IPS-20b (cell line): ENCODE data around the gene TMEM95.

ENCODE experiments used
- H3K27ac ChIP-seq: one replicate; pipeline ENCODE4 v1.5.1; 2013; ENCODE audit warnings: low read length
- H3K27me3 ChIP-seq: 2 replicates; pipeline ENCODE4 v1.6.1; 2013; ENCODE audit warnings: mild to moderate bottlenecking, low read length, inconsistent platforms; ENCODE audit not compliant: insufficient read depth
- H3K36me3 ChIP-seq: 2 replicates; pipeline ENCODE4 v1.6.1; 2013; ENCODE audit warnings: low read depth, mild to moderate bottlenecking, inconsistent platforms, low read length, moderate library complexity; ENCODE audit not compliant: insufficient read depth
- H3K4me1 ChIP-seq: 2 replicates; pipeline ENCODE4 v1.6.1; 2013; ENCODE audit warnings: mild to moderate bottlenecking, control low read depth, inconsistent platforms, low read length, moderate library complexity; ENCODE audit not compliant: insufficient read depth
- H3K4me3 ChIP-seq: 2 replicates; pipeline ENCODE4 v1.5.1; 2013; ENCODE audit warnings: mild to moderate bottlenecking, low read length, inconsistent platforms
- H3K9ac ChIP-seq: 2 replicates; pipeline ENCODE4 v1.6.1; 2013; ENCODE audit warnings: low read depth, mild to moderate bottlenecking, inconsistent platforms, low read length, moderate library complexity
- H3K9me3 ChIP-seq: 2 replicates; pipeline ENCODE4 v1.6.1; 2013; ENCODE audit warnings: mild to moderate bottlenecking, low read depth, low read length, inconsistent platforms; ENCODE audit not compliant: insufficient read depth

Gene TMEM95

DNA sequence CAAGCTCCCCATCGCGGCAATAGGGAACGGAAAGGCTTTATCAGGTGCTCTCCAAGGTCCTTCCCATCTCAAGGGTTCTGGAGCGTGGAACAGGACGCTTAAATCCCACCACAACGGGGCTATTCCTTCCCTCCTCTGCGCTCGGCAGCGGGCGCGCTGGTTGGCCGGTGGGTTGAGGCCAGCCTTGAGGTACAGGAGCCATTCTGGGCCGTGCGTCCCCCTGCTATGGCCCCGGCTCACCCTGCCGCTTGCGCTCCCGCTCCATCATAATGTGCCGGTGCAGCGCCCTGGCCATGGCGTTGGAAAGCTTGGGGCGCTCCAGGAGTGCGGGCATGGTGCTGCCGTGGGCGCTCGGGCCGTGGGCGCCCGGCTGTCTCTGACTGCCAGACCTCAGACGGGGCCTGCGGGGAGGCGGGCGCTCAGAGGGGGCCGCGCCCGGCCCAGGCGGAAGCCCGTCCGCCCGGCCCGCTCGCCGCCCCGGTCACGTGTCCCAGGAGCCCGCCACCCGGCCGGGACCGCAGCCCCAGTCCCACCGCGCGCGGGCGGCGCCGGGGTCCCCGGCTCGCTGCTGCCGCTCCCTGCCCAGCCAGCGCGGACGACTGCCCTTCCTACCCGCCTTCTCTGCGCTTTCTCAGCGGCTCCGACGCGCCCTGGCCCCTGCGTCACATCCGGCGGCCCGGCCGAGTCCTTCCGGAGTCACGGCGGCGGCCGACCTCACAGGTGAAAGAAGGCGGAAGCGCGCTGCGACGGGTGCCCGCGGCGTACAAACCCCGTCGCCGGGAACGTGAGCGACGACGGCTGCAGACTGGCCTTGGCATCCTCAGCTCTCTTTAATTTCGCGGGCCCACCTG lies 40.0 kb upstream of the TMEM95 start, which contains the start of gene GPS2:
TSS of gene GPS2 (minus strand) at position 642 of the 851 bp plus-strand sequence. CDS start at position 334, 308 bp downstream.
- H3K9me3 ChIP-seq, result no peaks in the 10 kb centered on the region
- peaks cover 72% of the 10 kb centered on the region for H3K36me3 ChIP-seq

DNA sequence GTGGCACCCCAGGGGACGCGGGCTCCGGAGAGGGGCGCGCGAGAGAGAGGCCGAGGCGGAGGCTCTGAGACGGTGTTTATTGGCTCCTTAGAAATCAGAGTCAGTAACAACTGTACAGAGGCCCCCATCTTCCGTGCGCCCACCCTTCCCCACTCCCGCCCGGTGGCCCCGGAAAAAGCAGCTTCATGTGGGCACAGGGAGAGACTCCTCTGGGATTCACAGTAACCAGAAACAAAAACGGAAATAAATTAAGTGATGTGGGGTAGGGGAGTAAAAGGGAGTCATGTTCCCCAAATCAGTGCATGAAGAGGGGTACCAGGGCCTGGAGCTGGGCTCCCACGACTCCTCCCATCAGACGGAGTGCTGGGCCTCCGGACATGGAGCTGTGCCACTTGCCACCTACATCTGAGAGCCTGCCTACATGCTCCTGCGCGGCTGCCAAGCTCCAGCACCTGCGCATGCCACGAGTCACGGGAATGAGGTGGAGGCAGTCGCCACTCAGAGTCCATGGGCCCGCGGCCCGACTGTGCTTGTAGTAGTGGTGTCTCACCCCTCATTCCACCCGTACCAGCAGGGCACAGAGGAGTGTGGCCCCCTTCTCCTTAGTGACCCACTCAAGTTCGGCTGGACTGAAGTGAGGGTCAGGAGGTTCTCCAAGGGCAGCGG lies 39.3 kb upstream of the TMEM95 start:
- no peaks in the 10 kb centered on the region for H3K9me3 ChIP-seq
- H3K4me3 ChIP-seq, result peak overlapping the region; percentile 87
- H3K9ac ChIP-seq, result peak overlapping the region; percentile 86
- H3K4me1 ChIP-seq, result no peaks in the 10 kb centered on the region
- no peaks in the 10 kb centered on the region for H3K27me3 ChIP-seq
- peaks cover 71% of the 10 kb centered on the region for H3K36me3 ChIP-seq
- H3K27ac ChIP-seq, result no peak overlapping the region

More for the DNA sequence above, 40.0 kb upstream of the TMEM95 start, which contains the start of gene GPS2:
- Histone ChIP-seq H3K27me3 (no peaks in the 10 kb centered on the region), H3K9ac (peak within 1 kb of the TSS; percentile 86), H3K4me1 (no peaks in the 10 kb centered on the region), H3K27ac (no peak within 1 kb of the TSS), H3K4me3 (peak within 1 kb of the TSS; percentile 87)

DNA sequence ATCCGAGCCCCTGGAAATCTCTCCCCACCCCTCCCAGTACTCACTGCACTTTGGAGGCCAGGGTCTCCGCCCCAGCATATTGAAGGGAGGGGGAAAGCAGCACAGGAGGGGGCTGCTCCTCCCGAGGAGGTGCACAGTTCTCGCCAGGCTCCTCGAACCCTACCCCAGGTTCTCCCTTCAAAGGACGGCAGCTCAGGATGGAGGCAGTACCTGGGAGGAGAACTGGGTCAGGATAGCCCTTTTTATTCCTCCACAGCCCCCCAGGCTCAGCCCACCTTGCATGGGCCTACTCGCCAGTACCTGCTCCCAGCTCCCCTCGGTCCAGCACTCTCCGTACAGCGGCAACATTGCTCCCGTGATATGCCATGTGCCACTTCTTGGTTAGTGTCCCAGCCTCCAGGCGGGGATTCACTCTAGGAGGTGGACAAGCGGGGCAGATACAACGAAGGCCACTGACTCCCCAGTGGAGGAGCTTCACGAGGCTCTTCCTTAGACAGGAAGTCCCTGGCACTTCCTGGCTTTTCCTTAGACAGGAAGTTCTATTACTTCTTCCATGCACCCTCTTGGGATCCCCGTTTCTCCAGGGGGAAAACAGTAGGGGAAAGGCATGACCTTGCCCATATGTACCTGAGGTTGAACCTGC lies 37.7 kb upstream of the TMEM95 start:
- Histone ChIP-seq H3K4me3 (no peak overlapping the region), H3K36me3 (peaks cover 72% of the 10 kb centered on the region), H3K9ac (no peak overlapping the region), H3K9me3 (no peaks in the 10 kb centered on the region), H3K27me3 (no peaks in the 10 kb centered on the region), H3K27ac (no peak overlapping the region), H3K4me1 (no peaks in the 10 kb centered on the region)

DNA sequence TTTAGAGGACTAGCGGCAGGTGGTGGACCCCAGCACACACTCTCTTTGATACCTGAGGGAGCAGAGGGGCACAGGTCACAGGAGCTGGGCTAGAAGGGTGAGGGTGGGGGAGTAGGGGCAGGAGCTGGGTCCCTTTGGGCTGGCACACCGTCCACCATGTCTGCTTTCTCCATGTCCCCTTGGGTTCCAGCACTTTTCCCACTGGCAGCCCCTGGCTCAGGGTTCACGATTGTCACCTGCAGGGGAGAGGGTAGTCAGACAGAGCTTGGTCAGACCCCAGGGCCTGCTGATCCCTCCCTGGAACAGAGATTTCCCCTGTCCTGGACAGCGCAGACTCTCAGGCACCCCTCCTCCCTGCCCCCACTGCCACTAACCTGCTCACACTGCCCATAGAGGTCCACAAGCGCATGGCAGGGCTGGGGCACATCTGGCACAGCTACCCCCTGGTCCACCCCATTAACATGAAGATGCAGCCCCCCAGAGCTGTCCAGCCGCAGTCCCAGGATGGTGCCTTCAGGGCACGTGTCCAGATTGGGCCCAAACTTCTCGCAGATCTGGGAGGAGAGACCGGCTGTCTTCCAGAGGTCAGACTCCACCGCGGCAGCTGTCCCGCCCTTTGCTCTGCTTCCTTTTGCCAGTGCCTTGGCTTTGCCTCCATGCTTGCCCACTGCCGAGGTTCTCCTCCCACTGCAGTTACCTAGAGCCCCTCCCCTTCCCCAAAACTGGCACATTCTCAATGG lies 36.7 kb upstream of the TMEM95 start:
- Histone ChIP-seq H3K9ac (no peak overlapping the region), H3K27me3 (no peaks in the 10 kb centered on the region), H3K4me1 (no peaks in the 10 kb centered on the region), H3K4me3 (no peak overlapping the region), H3K36me3 (peaks cover 72% of the 10 kb centered on the region), H3K27ac (no peak overlapping the region), H3K9me3 (no peaks in the 10 kb centered on the region)

DNA sequence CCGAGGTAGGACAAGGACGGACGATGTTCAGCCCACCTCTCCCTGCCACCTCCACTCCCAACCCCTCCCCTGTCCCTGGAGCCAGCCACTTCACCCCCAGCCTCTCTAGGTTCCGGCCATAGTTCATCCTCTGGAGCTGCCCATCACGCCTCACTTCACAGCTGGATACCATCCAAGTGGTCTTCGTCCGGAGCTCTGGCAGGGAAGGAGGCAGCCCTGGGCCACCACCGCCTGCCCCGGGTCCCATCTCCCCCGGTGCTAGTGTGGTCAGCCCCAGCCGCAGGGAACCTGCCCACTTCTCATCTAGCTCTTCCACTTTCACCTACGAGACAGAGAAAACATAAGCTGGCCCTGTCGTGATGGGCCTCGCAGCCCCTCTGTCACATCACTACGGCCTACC lies 33.5 kb upstream of the TMEM95 start:
- no peaks in the 10 kb centered on the region for H3K4me1 ChIP-seq
- H3K36me3 ChIP-seq, result peaks cover 80% of the 10 kb centered on the region
- H3K27me3 ChIP-seq, result no peaks in the 10 kb centered on the region
- no peak overlapping the region for H3K27ac ChIP-seq
- H3K9ac ChIP-seq, result no peak overlapping the region
- H3K9me3 ChIP-seq, result no peaks in the 10 kb centered on the region
- H3K4me3 ChIP-seq, result no peak overlapping the region

DNA sequence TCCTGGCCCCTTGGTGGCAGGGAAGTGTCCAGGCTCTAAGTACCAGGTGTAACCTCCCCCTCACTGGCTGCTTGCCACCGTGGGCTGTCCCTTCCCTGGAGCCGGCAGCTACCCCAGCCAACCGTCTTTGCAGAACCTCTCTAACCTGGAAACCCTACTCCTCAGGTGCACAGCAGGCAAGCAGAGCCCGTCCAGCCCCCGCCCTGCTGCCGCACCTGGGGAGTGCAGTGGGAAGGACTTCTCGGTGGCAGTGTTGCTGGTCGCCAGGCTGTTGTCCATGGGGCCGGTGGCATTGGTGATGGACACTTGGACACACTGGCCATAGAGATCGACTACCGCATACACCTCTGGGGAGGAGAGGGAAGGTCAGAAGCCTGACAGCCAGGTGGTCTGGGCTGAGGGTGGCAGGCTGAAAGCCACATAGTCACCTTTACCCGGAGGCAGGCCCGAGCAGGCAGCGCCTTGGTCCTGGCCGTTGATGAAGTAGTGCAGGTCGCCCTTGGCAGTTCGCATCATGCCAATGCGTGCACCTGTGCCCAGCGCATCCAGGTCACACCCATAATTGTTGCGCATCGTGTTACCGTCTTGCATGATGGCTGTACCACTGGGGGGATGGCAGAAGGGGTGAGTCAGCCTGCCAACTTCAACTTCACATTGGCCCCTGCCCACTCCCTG lies 32.3 kb upstream of the TMEM95 start:
- H3K27ac ChIP-seq, result no peak overlapping the region
- no peak overlapping the region for H3K4me3 ChIP-seq
- H3K4me1 ChIP-seq, result no peaks in the 10 kb centered on the region
- H3K9me3 ChIP-seq, result no peaks in the 10 kb centered on the region
- H3K9ac ChIP-seq, result no peak overlapping the region
- peaks cover 76% of the 10 kb centered on the region for H3K36me3 ChIP-seq
- H3K27me3 ChIP-seq, result no peaks in the 10 kb centered on the region

DNA sequence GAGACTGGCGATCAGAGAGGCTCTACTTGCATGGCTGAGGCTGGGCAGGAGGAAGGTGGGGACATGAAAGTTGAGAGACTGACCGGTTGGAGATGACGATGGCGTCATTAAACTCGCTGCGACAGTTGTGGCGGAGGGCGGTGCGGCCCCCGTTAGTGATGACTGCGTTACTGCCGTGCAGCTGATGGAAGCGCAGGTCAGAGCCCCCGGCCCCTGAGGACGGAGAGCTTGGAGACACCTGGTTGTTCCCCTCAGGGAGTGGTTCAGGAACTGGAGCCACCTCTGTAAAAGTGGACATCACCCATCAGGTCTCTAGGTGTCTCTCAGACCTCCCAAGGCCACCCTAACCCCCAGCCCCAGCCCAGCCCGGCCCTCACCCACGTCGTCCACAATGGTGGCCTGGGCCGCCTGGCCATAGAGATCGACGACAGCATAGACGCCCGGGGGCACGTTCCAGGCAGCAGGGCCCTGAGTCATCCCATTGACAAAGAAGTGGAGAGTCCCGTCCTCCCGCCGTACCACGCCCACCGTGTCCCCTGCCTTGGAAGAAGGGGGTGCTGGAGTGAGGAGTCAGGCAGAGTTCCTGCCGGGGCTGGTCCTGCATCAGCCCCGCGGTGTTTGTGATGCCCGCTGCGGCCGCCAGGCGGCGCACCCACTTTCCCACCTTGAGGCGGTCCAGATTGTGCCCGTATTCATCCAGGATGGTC lies 31.1 kb upstream of the TMEM95 start:
- no peaks in the 10 kb centered on the region for H3K9me3 ChIP-seq
- no peaks in the 10 kb centered on the region for H3K27me3 ChIP-seq
- no peak overlapping the region for H3K9ac ChIP-seq
- H3K36me3 ChIP-seq, result peaks cover 64% of the 10 kb centered on the region
- H3K4me3 ChIP-seq, result no peak overlapping the region
- H3K4me1 ChIP-seq, result no peaks in the 10 kb centered on the region
- no peak overlapping the region for H3K27ac ChIP-seq

DNA sequence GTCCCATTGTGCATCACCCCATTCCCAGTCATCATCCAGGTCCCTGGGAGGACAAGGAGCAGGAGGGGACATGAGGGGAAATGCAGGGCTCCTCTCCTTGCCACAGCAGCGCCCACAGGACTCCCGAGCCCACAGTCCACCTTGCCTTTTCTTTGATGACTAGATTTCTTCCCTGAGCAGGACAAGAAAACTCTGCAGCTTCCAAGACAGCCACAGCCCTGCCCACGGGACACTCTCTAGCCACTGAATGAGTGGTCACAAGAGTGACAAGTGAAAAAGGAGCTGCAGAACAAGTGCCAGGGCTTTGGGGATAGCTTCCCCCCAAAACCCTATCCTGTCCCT lies 30.5 kb upstream of the TMEM95 start:
- Histone ChIP-seq H3K4me3 (no peak overlapping the region), H3K27me3 (no peaks in the 10 kb centered on the region), H3K9ac (no peak overlapping the region), H3K27ac (no peak overlapping the region), H3K9me3 (no peaks in the 10 kb centered on the region), H3K4me1 (no peaks in the 10 kb centered on the region), H3K36me3 (peaks cover 62% of the 10 kb centered on the region)

DNA sequence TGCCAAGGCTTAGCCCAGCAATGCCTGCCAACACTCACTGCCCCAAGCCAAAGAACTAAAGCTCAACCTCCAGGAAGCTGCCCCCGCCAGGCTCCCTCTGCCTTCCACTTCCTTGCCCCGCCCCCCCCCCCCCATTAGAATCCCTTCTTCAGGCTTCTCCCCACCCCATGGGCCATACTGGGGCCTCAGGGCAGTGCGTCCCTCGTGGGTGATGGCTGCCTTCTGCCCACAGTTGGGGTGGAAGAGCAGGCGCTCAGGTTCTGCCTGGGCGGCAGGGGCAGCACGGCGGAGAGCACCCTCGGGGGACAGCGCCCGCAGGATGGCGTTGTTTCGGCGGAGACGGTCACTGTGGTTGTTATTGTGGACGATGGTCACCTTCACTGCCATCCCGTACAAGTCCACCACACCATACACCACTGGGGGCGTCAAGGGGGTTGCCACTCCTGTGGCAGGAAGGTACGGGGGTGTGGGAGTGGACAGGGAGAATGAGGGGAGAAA lies 29.9 kb upstream of the TMEM95 start:
- Histone ChIP-seq H3K27ac (no peak overlapping the region), H3K27me3 (no peaks in the 10 kb centered on the region), H3K4me1 (no peaks in the 10 kb centered on the region), H3K36me3 (peaks cover 62% of the 10 kb centered on the region), H3K4me3 (no peak overlapping the region), H3K9me3 (no peaks in the 10 kb centered on the region), H3K9ac (no peak overlapping the region)

DNA sequence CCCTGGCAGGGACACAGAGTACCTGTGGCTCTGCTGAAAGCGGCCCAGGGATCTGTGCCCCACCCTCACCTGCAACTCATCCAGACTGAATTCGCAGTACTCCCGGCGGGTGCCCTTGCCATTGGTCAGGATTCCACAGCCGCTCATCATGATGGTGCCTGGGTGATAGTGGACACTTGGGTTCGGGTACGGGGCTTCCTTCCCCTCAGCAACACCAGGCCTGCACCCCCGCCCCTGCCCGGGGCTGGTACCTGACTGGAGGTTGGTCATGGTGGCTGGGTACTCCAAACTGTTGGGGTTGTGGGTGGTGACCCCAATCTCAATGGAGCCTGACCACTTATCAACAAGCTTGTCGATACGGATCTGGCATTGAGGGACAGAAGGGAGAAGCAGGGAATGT lies 28.8 kb upstream of the TMEM95 start:
- H3K27ac ChIP-seq, result no peak overlapping the region
- peaks cover 51% of the 10 kb centered on the region for H3K36me3 ChIP-seq
- H3K9ac ChIP-seq, result no peak overlapping the region

More for the DNA sequence above, 28.8 kb upstream of the TMEM95 start:
- H3K4me1 ChIP-seq, result peaks cover 3% of the 10 kb centered on the region; the same call in 1 of the 2 replicates
- no peak overlapping the region for H3K4me3 ChIP-seq
- no peaks in the 10 kb centered on the region for H3K27me3 ChIP-seq
- H3K9me3 ChIP-seq, result no peaks in the 10 kb centered on the region
